HG02678 (cell line): ENCODE results near the gene P2RX1.
"Not testable (repeated sequence)": the region's sequence is repeated elsewhere in the genome, so short reads cannot be mapped to it uniquely, and the experiment has no call there.

Source experiments
- ATAC-seq: cut with Tn5 transposase; IDR thresholded peaks from one replicate; pipeline ENCODE4 v1.9.1; 2021; ENCODE audit warnings: mild to moderate bottlenecking, moderate library complexity; ENCODE audit not compliant: unreplicated experiment

Gene P2RX1

GRCh38 chr17:3861761-3862681 is 54.2 kb downstream of the P2RX1 start:
- ATAC-seq: no peak

- ATAC-seq: no peak
Observed at GRCh38 chr17:3860939-3861700, 55.1 kb downstream of the P2RX1 start.

GRCh38 chr17:3859940-3860339 is 56.3 kb downstream of the P2RX1 start:
- ATAC-seq: no peak

GRCh38 chr17:3857261-3858105 is 58.8 kb downstream of the P2RX1 start:
- ATAC-seq: no peak

- ATAC-seq: not testable (repeated sequence)
Observed at GRCh38 chr17:3854204-3854603, 62.1 kb downstream of the P2RX1 start.

GRCh38 chr17:3852561-3852960 is 63.7 kb downstream of the P2RX1 start:
- ATAC-seq: no peak

GRCh38 chr17:3851461-3852100 is 64.7 kb downstream of the P2RX1 start:
- no peak for ATAC-seq

GRCh38 chr17:3848229-3848835 is 67.9 kb downstream of the P2RX1 start:
- no peak for ATAC-seq

- no peak for ATAC-seq
Observed at GRCh38 chr17:3847165-3847670, 69.0 kb downstream of the P2RX1 start.
